ENCODE data around the gene ALDH18A1.

GRCh38 chr10:95674643-95675042, 18.1 kb upstream of the ALDH18A1 start:
- TF ChIP-seq EZH2 (IDR thresholded peaks at IDR 0.05; ENCODE audit: low read length): no peak
- no peak for TF ChIP-seq CTCF (optimal IDR thresholded peaks at IDR 0.05 in 1 of 3, IDR thresholded peaks at IDR 0.05 in 1 of 3, conservative IDR thresholded peaks at IDR 0.05 in 1 of 3; ENCODE audit: extremely low read depth in 1 of 3, insufficient read depth in 2 of 3, low read length in 3 of 3)
